ENCODE data around the gene DHDH. TPM values are rescaled to one million over a fixed set of nuclear protein-coding genes. Genes with fewer than 3 reads are reported as not detected.

Gene DHDH
- total RNA-seq, 1 experiment from 2014 or later = 2.0 TPM

- H3K36me3 ChIP-seq (ENCODE audit: low read depth) = no peaks in the 10 kb centered on the region
- DNase-seq = no peak
- no peaks in the 10 kb centered on the region for H3K4me1 ChIP-seq (replicated peaks; ENCODE audit: insufficient read depth)
- H3K79me2 ChIP-seq (ENCODE audit: low read depth) = peaks cover 4% of the 10 kb centered on the region
- no peak overlapping the region for H2AFZ ChIP-seq
- H3K4me3 ChIP-seq = no peak overlapping the region
- BruUV-seq (replicated peaks) = no TSS peak
- no peaks in the 10 kb centered on the region for H3K9me2 ChIP-seq (ENCODE audit: insufficient read depth)
- H3K27ac ChIP-seq = no peak overlapping the region
- H3K4me2 ChIP-seq = no peak overlapping the region
- intact Hi-C loops (cut with micrococcal nuclease; ENCODE audit: unreplicated experiment) = no loop called here
- TF ChIP-seq EZH2 (IDR thresholded peaks at IDR 0.05; ENCODE audit: low read depth) (no peak), CTCF (conservative IDR thresholded peaks at IDR 0.05) (no peak)
- ChIA-PET POLR2A (ENCODE audit: unreplicated experiment) (no interaction called here), CTCF (interaction anchor here (0.5 kb wide), 1 partner anchor 54 kb away, joined by 3 read pairs; no protein-coding TSS in a partner anchor)
- no peaks in the 10 kb centered on the region for H3K27me3 ChIP-seq (ENCODE audit: insufficient read depth, low read depth)
- H4K20me1 ChIP-seq (ENCODE audit: insufficient read depth) = no peaks in the 10 kb centered on the region
- peaks cover 13% of the 10 kb centered on the region; the same call in 1 of the 2 replicates for H3F3A ChIP-seq (ENCODE audit: insufficient read depth, low read depth)
- no peaks in the 10 kb centered on the region for H3K9me3 ChIP-seq (ENCODE audit: insufficient read depth, low read depth)
These were observed 16.7 kb downstream of the DHDH start for GRCh38 chr19:48950159-48950558.

GRCh38 chr19:48950830-48951519 is 17.5 kb downstream of the DHDH start:
- Histone ChIP-seq H3F3A (ENCODE audit: insufficient read depth, low read depth) (peaks cover 9% of the 10 kb centered on the region; the same call in 1 of the 2 replicates), H3K79me2 (ENCODE audit: low read depth) (peaks cover 12% of the 10 kb centered on the region), H3K9me3 (ENCODE audit: insufficient read depth, low read depth) (no peaks in the 10 kb centered on the region), H3K27ac (no peak overlapping the region), H3K27me3 (ENCODE audit: insufficient read depth, low read depth) (no peaks in the 10 kb centered on the region), H2AFZ (no peak overlapping the region), H3K36me3 (ENCODE audit: low read depth) (no peaks in the 10 kb centered on the region), H4K20me1 (ENCODE audit: insufficient read depth) (no peaks in the 10 kb centered on the region), H3K4me3 (no peak overlapping the region), H3K4me1 (replicated peaks; ENCODE audit: insufficient read depth) (peaks cover 6% of the 10 kb centered on the region; the same call in 1 of the 2 replicates), H3K9me2 (ENCODE audit: insufficient read depth) (no peaks in the 10 kb centered on the region), H3K4me2 (no peak overlapping the region)
- no peak for DNase-seq
- TF ChIP-seq CTCF (conservative IDR thresholded peaks at IDR 0.05) = no peak
- TF ChIP-seq EZH2 (IDR thresholded peaks at IDR 0.05; ENCODE audit: low read depth) = no peak
- BruUV-seq (replicated peaks) = no TSS peak
- CTCF ChIA-PET = no interaction called here
- intact Hi-C loops (cut with micrococcal nuclease; ENCODE audit: unreplicated experiment) = no loop called here
- POLR2A ChIA-PET (ENCODE audit: unreplicated experiment) = no interaction called here

- intact Hi-C loops (cut with micrococcal nuclease; ENCODE audit: unreplicated experiment) = no loop called here
- H3K9me3 ChIP-seq (ENCODE audit: insufficient read depth, low read depth) = no peaks in the 10 kb centered on the region
- TF ChIP-seq CTCF (conservative IDR thresholded peaks at IDR 0.05) (no peak), EZH2 (IDR thresholded peaks at IDR 0.05; ENCODE audit: low read depth) (no peak)
- no peak overlapping the region for H3K4me2 ChIP-seq
- no TSS peak for BruUV-seq (replicated peaks)
- peaks cover 21% of the 10 kb centered on the region; the same call in 1 of the 2 replicates for H3F3A ChIP-seq (ENCODE audit: insufficient read depth, low read depth)
- no peak overlapping the region for H2AFZ ChIP-seq
- H3K9me2 ChIP-seq (ENCODE audit: insufficient read depth) = no peaks in the 10 kb centered on the region
- no peaks in the 10 kb centered on the region for H3K27me3 ChIP-seq (ENCODE audit: insufficient read depth, low read depth)
- ChIA-PET CTCF (interaction anchor here (0.6 kb wide), 1 partner anchor 1162 kb away, joined by 3 read pairs; no protein-coding TSS in a partner anchor), POLR2A (ENCODE audit: unreplicated experiment) (no interaction called here)
- DNase-seq = no peak
- no peak overlapping the region for H3K4me3 ChIP-seq
- H3K4me1 ChIP-seq (replicated peaks; ENCODE audit: insufficient read depth) = peaks cover 10% of the 10 kb centered on the region; the same call in 1 of the 2 replicates
- H3K27ac ChIP-seq = no peak overlapping the region
- H3K36me3 ChIP-seq (ENCODE audit: low read depth) = peaks cover 9% of the 10 kb centered on the region; the same call in 1 of the 2 replicates
- H4K20me1 ChIP-seq (ENCODE audit: insufficient read depth) = no peaks in the 10 kb centered on the region
- H3K79me2 ChIP-seq (ENCODE audit: low read depth) = peaks cover 21% of the 10 kb centered on the region
These were observed 19.6 kb downstream of the DHDH start for GRCh38 chr19:48953141-48953540.
